ENCODE results near the gene MIS12. TPM values are rescaled to one million over a fixed set of nuclear protein-coding genes. Genes with fewer than 3 reads are reported as not detected.

MIS12 gene
- polyA plus RNA-seq, 3 donors = 6.9 to 10.8 (median 8.9) TPM

DNA sequence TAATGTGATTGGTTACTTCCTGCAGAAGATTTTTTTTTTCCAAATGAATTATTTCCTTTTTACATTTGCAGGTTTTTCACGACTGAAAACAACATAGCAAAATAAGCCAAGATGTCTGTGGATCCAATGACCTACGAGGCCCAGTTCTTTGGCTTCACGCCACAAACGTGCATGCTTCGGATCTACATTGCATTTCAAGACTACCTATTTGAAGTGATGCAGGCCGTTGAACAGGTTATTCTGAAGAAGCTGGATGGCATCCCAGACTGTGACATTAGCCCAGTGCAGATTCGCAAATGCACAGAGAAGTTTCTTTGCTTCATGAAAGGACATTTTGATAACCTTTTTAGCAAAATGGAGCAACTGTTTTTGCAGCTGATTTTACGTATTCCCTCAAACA, 2.4 kb downstream of the MIS12 start:
- H3K27me3 Mint-ChIP-seq (ENCODE audit: low read depth in 3 of 3) = peaks cover 0 to 1% (median 1%) of the 10 kb centered on the region in 3 donors

DNA sequence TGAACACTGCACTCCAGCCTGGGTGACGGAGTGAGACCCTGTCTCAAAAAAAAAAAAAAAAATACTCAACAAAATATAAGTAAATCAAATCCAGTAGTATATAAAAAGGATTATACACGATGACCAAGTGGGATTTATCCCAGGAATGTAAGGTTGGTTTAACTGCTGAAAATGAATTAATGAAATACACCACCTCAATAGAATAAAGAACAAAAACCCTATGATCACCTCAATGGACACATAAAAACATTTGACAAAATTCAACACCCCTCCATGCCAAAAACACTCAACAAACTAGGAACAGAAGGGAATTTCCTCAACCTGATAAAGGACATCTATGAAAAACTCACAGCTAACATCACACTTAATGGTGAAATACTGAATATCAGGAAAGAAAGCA, 6.6 kb downstream of the MIS12 start:
- H3K36me3 Mint-ChIP-seq = peaks cover 22% of the 10 kb centered on the region in 2 donors
- Histone ChIP-seq H3K9me3 (replicated peaks in 1 of 2; ENCODE audit: control insufficient read depth in 1 of 2, insufficient read depth in 1 of 2, low read length in 2 of 2) (peaks cover 0 to 10% of the 10 kb centered on the region in 2 donors), H3K36me3 (replicated peaks in 1 of 2; ENCODE audit: control insufficient read depth in 1 of 2, insufficient read depth in 2 of 2, low read length in 2 of 2) (peaks cover 14 to 30% of the 10 kb centered on the region in 2 donors), H2AFZ (ENCODE audit: insufficient read depth, low read depth, low read length, poor library complexity, severe bottlenecking) (no peak overlapping the region), H3K27ac (ENCODE audit: low read depth in 1 of 2, low read length in 2 of 2) (no peak overlapping the region), H3K4me1 (ENCODE audit: control insufficient read depth in 1 of 2, insufficient read depth in 2 of 2, low read length in 2 of 2) (no peaks in the 10 kb centered on the region), H3K4me2 (replicated peaks; ENCODE audit: extremely low read depth, low read length, poor library complexity, severe bottlenecking) (no peak overlapping the region), H3K27me3 (ENCODE audit: control insufficient read depth in 2 of 2, insufficient read depth in 2 of 2, low read length in 2 of 2) (no peaks in the 10 kb centered on the region), H3K9ac (ENCODE audit: insufficient read depth, low read length, poor library complexity, severe bottlenecking) (no peak overlapping the region), H3K79me2 (ENCODE audit: insufficient read depth, low read length) (peaks cover 20% of the 10 kb centered on the region), H4K20me1 (ENCODE audit: insufficient read depth, low read length) (no peaks in the 10 kb centered on the region), H3K4me3 (replicated peaks in 1 of 3; ENCODE audit: low read depth in 2 of 3, low read length in 3 of 3) (no peak overlapping the region)
- H3K27ac Mint-ChIP-seq = peak overlapping the region in 1 of 7 donors; percentile 58
- no peak overlapping the region for H3K4me3 Mint-ChIP-seq
- H3K9me3 Mint-ChIP-seq = peaks cover 8 to 25% (median 18%) of the 10 kb centered on the region in 7 donors
- TF ChIP-seq, protein P1, sequence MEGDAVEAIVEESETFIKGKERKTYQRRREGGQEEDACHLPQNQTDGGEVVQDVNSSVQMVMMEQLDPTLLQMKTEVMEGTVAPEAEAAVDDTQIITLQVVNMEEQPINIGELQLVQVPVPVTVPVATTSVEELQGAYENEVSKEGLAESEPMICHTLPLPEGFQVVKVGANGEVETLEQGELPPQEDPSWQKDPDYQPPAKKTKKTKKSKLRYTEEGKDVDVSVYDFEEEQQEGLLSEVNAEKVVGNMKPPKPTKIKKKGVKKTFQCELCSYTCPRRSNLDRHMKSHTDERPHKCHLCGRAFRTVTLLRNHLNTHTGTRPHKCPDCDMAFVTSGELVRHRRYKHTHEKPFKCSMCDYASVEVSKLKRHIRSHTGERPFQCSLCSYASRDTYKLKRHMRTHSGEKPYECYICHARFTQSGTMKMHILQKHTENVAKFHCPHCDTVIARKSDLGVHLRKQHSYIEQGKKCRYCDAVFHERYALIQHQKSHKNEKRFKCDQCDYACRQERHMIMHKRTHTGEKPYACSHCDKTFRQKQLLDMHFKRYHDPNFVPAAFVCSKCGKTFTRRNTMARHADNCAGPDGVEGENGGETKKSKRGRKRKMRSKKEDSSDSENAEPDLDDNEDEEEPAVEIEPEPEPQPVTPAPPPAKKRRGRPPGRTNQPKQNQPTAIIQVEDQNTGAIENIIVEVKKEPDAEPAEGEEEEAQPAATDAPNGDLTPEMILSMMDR (IDR thresholded peaks at IDR 0.05) = no peak
- WGBS (ENCODE audit: insufficient coverage) = no CpG with 5 or more reads among the region's 2 CpGs
- H3K27me3 Mint-ChIP-seq (ENCODE audit: low read depth in 3 of 3) = peaks cover 2 to 6% (median 2%) of the 10 kb centered on the region in 3 donors
- no peak for DNase-seq
- no peaks in the 10 kb centered on the region for H3K4me1 Mint-ChIP-seq
- intact Hi-C loops (cut with micrococcal nuclease) = no loop called here

More for the DNA sequence above, 2.4 kb downstream of the MIS12 start:
- TF ChIP-seq, protein P1 (IDR thresholded peaks at IDR 0.05) = no peak
- peaks cover 15 to 38% of the 10 kb centered on the region in 2 donors for H3K36me3 ChIP-seq (replicated peaks in 1 of 2; ENCODE audit: control insufficient read depth in 1 of 2, insufficient read depth in 2 of 2, low read length in 2 of 2)
- no peak overlapping the region for H3K4me2 ChIP-seq (replicated peaks; ENCODE audit: extremely low read depth, low read length, poor library complexity, severe bottlenecking)
- no peaks in the 10 kb centered on the region for H3K27me3 ChIP-seq (ENCODE audit: control insufficient read depth in 2 of 2, insufficient read depth in 2 of 2, low read length in 2 of 2)
- no peaks in the 10 kb centered on the region for H4K20me1 ChIP-seq (ENCODE audit: insufficient read depth, low read length)
- no peak overlapping the region for H3K9ac ChIP-seq (ENCODE audit: insufficient read depth, low read length, poor library complexity, severe bottlenecking)
- Mint-ChIP-seq H3K9me3 (peaks cover 8 to 20% (median 14%) of the 10 kb centered on the region in 7 donors), H3K27ac (no peak overlapping the region), H3K4me3 (no peak overlapping the region), H3K4me1 (peaks cover 19% of the 10 kb centered on the region), H3K36me3 (peaks cover 28 to 30% of the 10 kb centered on the region in 2 donors)
- H3K27ac ChIP-seq (ENCODE audit: low read depth in 1 of 2, low read length in 2 of 2) = no peak overlapping the region
- H3K9me3 ChIP-seq (replicated peaks in 1 of 2; ENCODE audit: control insufficient read depth in 1 of 2, insufficient read depth in 1 of 2, low read length in 2 of 2) = peaks cover 0 to 10% of the 10 kb centered on the region in 2 donors
- H3K4me3 ChIP-seq (replicated peaks in 1 of 3; ENCODE audit: low read depth in 2 of 3, low read length in 3 of 3) = no peak overlapping the region
- H3K79me2 ChIP-seq (ENCODE audit: insufficient read depth, low read length) = peaks cover 54% of the 10 kb centered on the region
- 94% methylated on average over 6 of the region's 8 CpGs for WGBS (ENCODE audit: insufficient coverage)
- intact Hi-C loops (cut with micrococcal nuclease) = loop anchor here (5.0 to 10.0 kb wide), 3 partner anchors 54 to 956 kb away; partner anchors contain the start of genes C1QBP (in 1 of the 2), NUP88 (in 1 of the 2) and PIMREG (in 1 of the 2)
- H3K4me1 ChIP-seq (ENCODE audit: control insufficient read depth in 1 of 2, insufficient read depth in 2 of 2, low read length in 2 of 2) = peaks cover 15 to 22% of the 10 kb centered on the region in 2 donors
- no peak for DNase-seq
- H2AFZ ChIP-seq (ENCODE audit: insufficient read depth, low read depth, low read length, poor library complexity, severe bottlenecking) = no peak overlapping the region

Measured in CD14-positive monocyte (primary cell).